ENCODE measurements around the gene THSD7B.

The THSD7B gene

GRCh38 chr2:137420744-137421143 is 655.4 kb downstream of the THSD7B start:
- ATAC-seq (replicated peaks) (no peak), DNase-seq (no peak)
- no peak overlapping the region for H3K4me3 Mint-ChIP-seq
- H3K36me3 Mint-ChIP-seq: no peaks in the 10 kb centered on the region
- no peak overlapping the region for H3K27ac Mint-ChIP-seq
- H3K4me1 Mint-ChIP-seq: no peaks in the 10 kb centered on the region
- H3K27me3 Mint-ChIP-seq: no peaks in the 10 kb centered on the region
- H3K9me3 Mint-ChIP-seq: peaks cover under 1 to 8% of the 10 kb centered on the region in 2 donors

GRCh38 chr2:137435162-137435561 is 669.8 kb downstream of the THSD7B start:
- Mint-ChIP-seq H3K4me1 (no peaks in the 10 kb centered on the region), H3K9me3 (peaks cover 4 to 6% of the 10 kb centered on the region in 2 donors), H3K36me3 (no peaks in the 10 kb centered on the region), H3K27ac (no peak overlapping the region), H3K27me3 (no peaks in the 10 kb centered on the region), H3K4me3 (no peak overlapping the region)
- no peak for ATAC-seq (replicated peaks)
- DNase-seq: no peak

DNA sequence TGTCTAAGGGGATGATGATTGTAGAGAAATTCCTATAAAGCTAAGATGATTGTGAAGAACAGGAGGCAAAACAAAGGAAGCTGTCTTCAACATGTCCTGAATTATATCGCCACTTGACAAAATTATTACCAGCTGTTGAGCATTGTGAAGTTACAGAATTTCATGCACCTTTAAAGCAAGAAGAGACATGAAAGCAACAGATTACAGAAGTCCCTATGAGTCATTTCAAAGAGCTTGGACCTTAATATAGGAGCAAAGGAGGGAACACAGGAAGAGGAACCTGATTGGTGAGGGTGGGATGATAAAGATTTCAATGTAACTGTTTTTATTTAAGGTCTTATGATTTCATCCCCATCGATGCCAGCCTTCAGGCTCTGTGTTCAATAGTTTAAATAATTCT is 672.0 kb downstream of the THSD7B start:
- H3K36me3 Mint-ChIP-seq: no peaks in the 10 kb centered on the region
- H3K9me3 Mint-ChIP-seq: peaks cover 3% of the 10 kb centered on the region in 2 donors
- DNase-seq (no peak), ATAC-seq (replicated peaks) (no peak)
- H3K27ac Mint-ChIP-seq: no peak overlapping the region
- H3K4me1 Mint-ChIP-seq: no peaks in the 10 kb centered on the region
- no peak overlapping the region for H3K4me3 Mint-ChIP-seq
- no peaks in the 10 kb centered on the region for H3K27me3 Mint-ChIP-seq

GRCh38 chr2:137444970-137445369 is 679.6 kb downstream of the THSD7B start:
- Mint-ChIP-seq H3K27me3 (no peaks in the 10 kb centered on the region), H3K4me3 (no peak overlapping the region), H3K9me3 (peaks cover 6% of the 10 kb centered on the region in 2 donors), H3K27ac (no peak overlapping the region), H3K36me3 (no peaks in the 10 kb centered on the region), H3K4me1 (no peaks in the 10 kb centered on the region)
- no peak for ATAC-seq (replicated peaks)
- DNase-seq: no peak

DNA sequence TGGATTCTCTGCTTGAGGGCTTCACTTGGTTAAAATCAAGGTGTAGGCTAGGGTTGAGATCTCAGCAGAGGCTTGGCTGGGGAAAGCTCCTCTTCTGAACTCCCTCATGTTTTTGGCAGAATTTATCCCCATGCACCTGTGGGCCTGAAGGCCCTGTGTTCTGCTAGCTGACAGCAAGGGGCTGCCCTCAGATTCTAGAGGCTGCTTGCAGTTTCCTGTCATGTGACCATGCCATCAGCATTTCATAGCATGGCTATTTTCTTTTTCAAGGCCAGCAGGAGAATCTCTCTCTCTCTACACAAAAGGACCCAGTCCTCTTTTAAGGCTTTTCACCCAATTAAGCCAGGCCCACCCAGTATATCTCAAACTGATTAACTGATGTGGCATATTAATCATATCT is 684.1 kb downstream of the THSD7B start:
- Mint-ChIP-seq H3K4me1 (no peaks in the 10 kb centered on the region), H3K9me3 (peaks cover 6 to 14% of the 10 kb centered on the region in 2 donors), H3K36me3 (no peaks in the 10 kb centered on the region), H3K27me3 (no peaks in the 10 kb centered on the region), H3K27ac (no peak overlapping the region), H3K4me3 (no peak overlapping the region)
- no peak for DNase-seq
- ATAC-seq (replicated peaks): no peak

- H3K27ac Mint-ChIP-seq: no peak overlapping the region
- ATAC-seq (replicated peaks): no peak
- no peaks in the 10 kb centered on the region for H3K4me1 Mint-ChIP-seq
- no peaks in the 10 kb centered on the region for H3K36me3 Mint-ChIP-seq
- DNase-seq: no peak
- H3K9me3 Mint-ChIP-seq: peaks cover 0 to 9% of the 10 kb centered on the region in 2 donors
- no peak overlapping the region for H3K4me3 Mint-ChIP-seq
- no peaks in the 10 kb centered on the region for H3K27me3 Mint-ChIP-seq
Observed at GRCh38 chr2:137454886-137455285, 689.5 kb downstream of the THSD7B start.

DNA sequence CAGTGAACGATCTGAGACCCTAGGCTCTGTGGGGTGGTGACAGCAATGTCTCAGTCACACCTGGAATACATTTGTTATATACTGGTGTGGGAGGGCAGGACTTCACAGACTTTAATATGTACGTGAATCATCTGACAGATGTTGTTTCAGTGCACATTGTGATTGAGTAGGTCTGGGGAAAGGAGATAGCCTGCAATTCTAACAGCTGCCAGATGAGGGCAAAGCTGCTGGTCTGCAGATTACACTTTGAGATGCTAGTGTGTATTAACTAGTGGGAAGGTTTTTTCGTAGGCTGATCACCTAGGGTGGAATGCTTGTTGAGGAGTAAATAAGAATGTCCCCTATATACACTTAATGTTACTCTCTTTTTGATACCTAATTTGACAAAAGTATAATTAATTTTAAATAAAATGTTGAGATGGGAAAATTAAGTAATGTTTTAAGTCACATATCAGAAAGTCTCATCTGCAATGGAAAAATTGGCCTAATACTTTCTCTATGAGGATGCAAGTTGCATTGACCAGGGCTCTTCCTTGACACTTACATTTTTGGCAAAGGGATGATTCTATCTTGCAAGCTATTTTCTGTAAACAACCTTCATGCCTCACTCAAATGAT is 702.0 kb downstream of the THSD7B start:
- H3K9me3 Mint-ChIP-seq: no peaks in the 10 kb centered on the region
- peak; percentile 56 to 61 for ATAC-seq (replicated peaks)
- no peak overlapping the region for H3K27ac Mint-ChIP-seq
- peak; percentile 1 for DNase-seq
- H3K4me1 Mint-ChIP-seq: no peaks in the 10 kb centered on the region
- no peaks in the 10 kb centered on the region for H3K36me3 Mint-ChIP-seq
- no peak overlapping the region for H3K4me3 Mint-ChIP-seq
- no peaks in the 10 kb centered on the region for H3K27me3 Mint-ChIP-seq

DNA sequence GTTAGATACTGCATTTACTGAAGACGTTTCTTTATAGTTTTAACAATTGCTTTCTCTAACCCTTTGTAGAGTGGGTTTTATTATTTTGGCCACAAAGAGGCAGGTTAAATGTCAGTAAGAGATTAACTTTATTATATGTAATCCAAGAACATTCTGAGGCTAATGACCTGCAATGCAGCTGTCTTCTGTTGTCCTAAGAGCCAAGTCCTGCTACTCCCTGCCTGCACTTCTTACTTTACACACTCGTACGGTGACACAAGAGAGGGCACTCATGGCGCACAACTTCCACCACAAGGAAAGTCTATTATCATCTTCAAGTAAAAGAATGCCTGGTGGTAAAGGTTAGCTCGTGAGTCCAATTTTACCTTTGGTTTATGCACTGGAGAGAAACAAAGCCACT is 727.9 kb downstream of the THSD7B start:
- ATAC-seq (replicated peaks): no peak
- Mint-ChIP-seq H3K27ac (no peak overlapping the region), H3K4me1 (no peaks in the 10 kb centered on the region), H3K9me3 (peaks cover 0 to 1% of the 10 kb centered on the region in 2 donors), H3K27me3 (no peaks in the 10 kb centered on the region), H3K4me3 (no peak overlapping the region), H3K36me3 (no peaks in the 10 kb centered on the region)
- no peak for DNase-seq

GRCh38 chr2:137500599-137500998 is 735.3 kb downstream of the THSD7B start:
- DNase-seq (no peak), ATAC-seq (replicated peaks) (no peak)
- Mint-ChIP-seq H3K27me3 (no peaks in the 10 kb centered on the region), H3K4me1 (no peaks in the 10 kb centered on the region), H3K27ac (no peak overlapping the region), H3K9me3 (peaks cover 0 to 5% of the 10 kb centered on the region in 2 donors), H3K4me3 (no peak overlapping the region), H3K36me3 (no peaks in the 10 kb centered on the region)

- Mint-ChIP-seq H3K36me3 (no peaks in the 10 kb centered on the region), H3K27ac (no peak overlapping the region), H3K9me3 (peaks cover 0 to 2% of the 10 kb centered on the region in 2 donors), H3K4me3 (no peak overlapping the region), H3K27me3 (no peaks in the 10 kb centered on the region), H3K4me1 (no peaks in the 10 kb centered on the region)
- ATAC-seq (replicated peaks) (no peak), DNase-seq (no peak)
Observed at GRCh38 chr2:137507237-137507636, 741.9 kb downstream of the THSD7B start.

- H3K27me3 Mint-ChIP-seq: no peaks in the 10 kb centered on the region
- DNase-seq: no peak
- ATAC-seq (replicated peaks): no peak
- no peaks in the 10 kb centered on the region for H3K9me3 Mint-ChIP-seq
- H3K4me3 Mint-ChIP-seq: no peak overlapping the region
- no peak overlapping the region for H3K27ac Mint-ChIP-seq
- no peaks in the 10 kb centered on the region for H3K36me3 Mint-ChIP-seq
- no peaks in the 10 kb centered on the region for H3K4me1 Mint-ChIP-seq
Observed at GRCh38 chr2:137508739-137509384, 743.5 kb downstream of the THSD7B start.

GRCh38 chr2:137511526-137511925 is 746.2 kb downstream of the THSD7B start:
- no peak for ATAC-seq (replicated peaks)
- H3K27me3 Mint-ChIP-seq: no peaks in the 10 kb centered on the region

GRCh38 chr2:137521653-137522619 is 756.6 kb downstream of the THSD7B start:
- no peak overlapping the region for H3K27ac Mint-ChIP-seq
- H3K4me3 Mint-ChIP-seq: no peak overlapping the region
- no peaks in the 10 kb centered on the region for H3K36me3 Mint-ChIP-seq
- no peaks in the 10 kb centered on the region for H3K9me3 Mint-ChIP-seq
- H3K4me1 Mint-ChIP-seq: no peaks in the 10 kb centered on the region
- H3K27me3 Mint-ChIP-seq: no peaks in the 10 kb centered on the region
- DNase-seq: no peak
- no peak for ATAC-seq (replicated peaks)

More at GRCh38 chr2:137511526-137511925, 746.2 kb downstream of the THSD7B start:
- Mint-ChIP-seq H3K36me3 (no peaks in the 10 kb centered on the region), H3K4me3 (no peak overlapping the region), H3K27ac (no peak overlapping the region), H3K9me3 (no peaks in the 10 kb centered on the region), H3K4me1 (no peaks in the 10 kb centered on the region)
- no peak for DNase-seq

GRCh38 chr2:137522620-137523011 is 757.3 kb downstream of the THSD7B start:
- Mint-ChIP-seq H3K9me3 (no peaks in the 10 kb centered on the region), H3K27me3 (no peaks in the 10 kb centered on the region), H3K36me3 (no peaks in the 10 kb centered on the region), H3K4me1 (no peaks in the 10 kb centered on the region), H3K4me3 (no peak overlapping the region), H3K27ac (no peak overlapping the region)
- ATAC-seq (replicated peaks) (no peak), DNase-seq (no peak)
